Activated T-helper 2 cell treated with anti-CD3 and anti-CD28 coated beads, Interferon-gamma antibody, Interleukin-2, Interleukin-4, amounts not matched to agents 10 μg/mL and 5 μg/mL and 100 μg/mL, durations not matched to agents 14 hours and 24 hours and 36 hours (primary cell): ENCODE data around the gene FMN1. TPM values are rescaled to one million over a fixed set of nuclear protein-coding genes. Genes with fewer than 3 reads are reported as not detected.

Experiments
- total RNA-seq: library from RNA; stranded (reverse); gene quantifications from 2 replicates; pipeline ENCODE4 v1.2.3, GENCODE V29; 2022

The FMN1 gene
- total RNA-seq, 1 donor from 2014 or later: 0.02 TPM

Other genes with a start within 250 kb of the FMN1 start
- 0.05 TPM in 1 of 2 replicates, not detected in the other for gene RYR3, start 116.3 kb upstream of the FMN1 start, total RNA-seq